Activated B cell treated with CpG ODN at 0.5 μM for 24 hours (primary cell): ENCODE results near the gene MTG2. TPM values are rescaled to one million over a fixed set of nuclear protein-coding genes. Genes with fewer than 3 reads are reported as not detected.

Experiments used
- total RNA-seq: library from RNA; stranded (reverse); gene quantifications from 2 replicates; pipeline ENCODE4 v1.2.3, GENCODE V29; 2022

Gene MTG2
- total RNA-seq, 1 donor from 2014 or later: 46.8 TPM

Other genes with a start within 250 kb of the MTG2 start
- gene TAF4, start 117.1 kb upstream of the MTG2 start, total RNA-seq: 24.9 and 26.9 TPM in 2 replicates
- 35.4 and 36.4 TPM in 2 replicates for gene LSM14B, start 60.6 kb upstream of the MTG2 start, total RNA-seq
- 241 and 260 TPM in 2 replicates for gene PSMA7, start 39.6 kb upstream of the MTG2 start, total RNA-seq
- 9.0 and 9.1 TPM in 2 replicates for gene SS18L1, start 39.3 kb upstream of the MTG2 start, total RNA-seq
- gene HRH3, start 37.2 kb downstream of the MTG2 start, total RNA-seq: not detected in 2 replicates
- 40.3 and 43.0 TPM in 2 replicates for gene OSBPL2, start 55.5 kb downstream of the MTG2 start, total RNA-seq
- 97.9 and 98.0 TPM in 2 replicates for gene ADRM1, start 120.0 kb downstream of the MTG2 start, total RNA-seq
- gene LAMA5, start 184.3 kb downstream of the MTG2 start, total RNA-seq: 19.8 and 24.8 TPM in 2 replicates
- gene RPS21, start 204.1 kb downstream of the MTG2 start, total RNA-seq: 2,912 and 3,555 TPM in 2 replicates
- 6.6 and 7.0 TPM in 2 replicates for gene CABLES2, start 224.3 kb downstream of the MTG2 start, total RNA-seq
- gene RBBP8NL, start 244.5 kb downstream of the MTG2 start, total RNA-seq: not detected in 2 replicates